ENCODE measurements around the gene HSPA8.

DNA sequence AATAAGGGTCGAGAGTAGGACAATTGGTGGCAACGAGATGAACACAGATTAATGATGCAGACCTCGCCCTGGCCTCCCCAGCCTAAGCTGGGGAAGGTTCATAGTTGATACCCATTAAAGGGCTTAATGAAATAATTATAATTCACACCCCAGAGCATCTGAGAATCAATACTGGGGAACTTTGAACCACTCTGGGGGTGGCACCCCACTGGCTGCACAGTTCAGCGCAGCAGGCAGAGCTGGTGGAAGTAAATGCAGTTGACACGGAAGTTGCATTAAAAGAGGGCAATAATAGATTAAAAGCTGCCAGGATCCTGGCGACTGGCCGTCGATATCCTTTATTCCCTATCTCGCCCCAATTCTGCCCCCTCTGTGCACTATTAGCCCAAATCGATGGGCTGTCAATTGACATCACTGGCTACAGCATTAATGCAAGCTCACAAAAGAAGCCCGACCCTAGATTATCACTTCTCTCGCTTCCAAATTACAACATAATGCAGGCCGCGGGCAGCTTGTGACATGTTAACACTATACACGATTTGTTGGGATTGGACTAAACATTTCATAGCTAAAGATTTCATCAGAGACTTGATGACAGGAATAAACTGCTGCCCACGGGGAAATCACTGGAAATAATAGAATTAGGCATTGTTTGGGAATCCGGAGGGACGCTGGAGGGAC is 14.5 kb downstream of the HSPA8 start:
- TF ChIP-seq, protein P1, sequence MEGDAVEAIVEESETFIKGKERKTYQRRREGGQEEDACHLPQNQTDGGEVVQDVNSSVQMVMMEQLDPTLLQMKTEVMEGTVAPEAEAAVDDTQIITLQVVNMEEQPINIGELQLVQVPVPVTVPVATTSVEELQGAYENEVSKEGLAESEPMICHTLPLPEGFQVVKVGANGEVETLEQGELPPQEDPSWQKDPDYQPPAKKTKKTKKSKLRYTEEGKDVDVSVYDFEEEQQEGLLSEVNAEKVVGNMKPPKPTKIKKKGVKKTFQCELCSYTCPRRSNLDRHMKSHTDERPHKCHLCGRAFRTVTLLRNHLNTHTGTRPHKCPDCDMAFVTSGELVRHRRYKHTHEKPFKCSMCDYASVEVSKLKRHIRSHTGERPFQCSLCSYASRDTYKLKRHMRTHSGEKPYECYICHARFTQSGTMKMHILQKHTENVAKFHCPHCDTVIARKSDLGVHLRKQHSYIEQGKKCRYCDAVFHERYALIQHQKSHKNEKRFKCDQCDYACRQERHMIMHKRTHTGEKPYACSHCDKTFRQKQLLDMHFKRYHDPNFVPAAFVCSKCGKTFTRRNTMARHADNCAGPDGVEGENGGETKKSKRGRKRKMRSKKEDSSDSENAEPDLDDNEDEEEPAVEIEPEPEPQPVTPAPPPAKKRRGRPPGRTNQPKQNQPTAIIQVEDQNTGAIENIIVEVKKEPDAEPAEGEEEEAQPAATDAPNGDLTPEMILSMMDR (IDR thresholded peaks at IDR 0.05; ENCODE audit: low read depth, low read length, poor library complexity, severe bottlenecking) = no peak
- TF ChIP-seq EZH2phosphoT487 (IDR thresholded peaks at IDR 0.05; ENCODE audit: borderline replicate concordance, low read length) = no peak
